ENCODE data around the gene PTCD2. TPM values are rescaled to one million over a fixed set of nuclear protein-coding genes. Genes with fewer than 3 reads are reported as not detected.

PTCD2 gene
- total RNA-seq, 4 donors from 2014 or later = 3.5 to 7.1 (median 5.8) TPM

GRCh38 chr5:72417333-72418062 lies 97.3 kb downstream of the PTCD2 start:
- 90% methylated on average over 36 of the region's 48 CpGs for WGBS

More at GRCh38 chr5:72417333-72418062, 97.3 kb downstream of the PTCD2 start:
- H3K27me3 ChIP-seq = no peaks in the 10 kb centered on the region
- no peak overlapping the region for H3K4me3 ChIP-seq
- DNase-seq (ENCODE audit: extremely low spot score) = no peak
- intact Hi-C loops (cut with DNase I) = no loop called here
- H3K36me3 ChIP-seq = no peaks in the 10 kb centered on the region
- no peaks in the 10 kb centered on the region for H3K9me3 ChIP-seq
- H3K4me1 ChIP-seq = peaks cover 0 to 5% (median 3%) of the 10 kb centered on the region in 4 donors
- no peak overlapping the region for H3K27ac ChIP-seq (replicated peaks in 1 of 4)
- TF ChIP-seq POLR2AphosphoS5 (IDR thresholded peaks at IDR 0.05) (no peak), CTCF (IDR thresholded peaks at IDR 0.05) (no peak), EP300 (IDR thresholded peaks at IDR 0.05) (no peak), POLR2A (IDR thresholded peaks at IDR 0.05; ENCODE audit: low read depth) (no peak)

Small RNA genes lying within 50 kb of the gene (small RNA-seq; reads per million reads assigned to genes)
- gene RN7SL153P = 0 reads per million in 3 donors

Other genes starting within 250 kb of the PTCD2 start
- gene MAP1B, start 212.9 kb upstream of the PTCD2 start, total RNA-seq = 1,000 to 10,000 TPM in 2 of 4 donors, 100 to 1,000 TPM in 2; 755 to 1,378 (median 1,096) TPM
- gene MRPS27, start 133 bp upstream of the PTCD2 start, total RNA-seq = 10 to 100 TPM; 38.6 to 53.5 (median 45.7) TPM
- 10 to 100 TPM in 1 of 4 donors, 1 to 10 TPM in 3; 3.1 to 11.1 (median 5.0) TPM for gene ZNF366, start 187.0 kb downstream of the PTCD2 start, total RNA-seq

Measured in esophagus muscularis mucosa (tissue), 4 donors.